Epidermal melanocyte (primary cell): Measurements from ENCODE around the gene SPTBN5.

ENCODE experiments used
- DNase-seq: peaks from one replicate; pipeline ENCODE4 v3.0.0; 2011; ENCODE audit warnings: low spot score; ENCODE audit not compliant: insufficient read length

Gene SPTBN5

GRCh38 chr15:41893422-41894250, at the start of gene SPTBN5:
Gene SPTBN5 (minus strand): TSS chr15:41894053. CDS start chr15:41893497, 556 bp downstream.
- DNase-seq: no peak

DNA sequence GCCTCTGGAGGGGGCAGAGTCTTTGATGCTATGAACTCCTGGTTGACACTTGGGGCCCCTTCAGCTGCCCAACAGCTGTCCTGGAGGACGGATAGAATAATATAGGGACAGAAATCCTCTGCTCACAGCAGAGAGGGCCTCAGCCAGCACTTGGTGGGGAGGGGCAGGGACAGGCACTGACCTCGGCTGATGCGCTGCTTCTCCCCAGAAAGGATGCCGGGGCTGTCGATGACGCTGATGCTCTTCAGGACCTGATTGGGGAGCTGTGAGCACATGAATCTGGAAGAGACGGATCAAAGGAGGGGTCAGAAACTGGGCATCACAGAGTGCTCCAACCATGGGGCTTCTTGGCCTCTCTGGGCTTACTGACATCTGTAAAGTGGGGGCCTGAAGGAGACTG, 49.0 kb upstream of the SPTBN5 start:
- DNase-seq: no peak

- DNase-seq: no peak
Measured at GRCh38 chr15:41941644-41942415, 48.0 kb upstream of the SPTBN5 start.

DNA sequence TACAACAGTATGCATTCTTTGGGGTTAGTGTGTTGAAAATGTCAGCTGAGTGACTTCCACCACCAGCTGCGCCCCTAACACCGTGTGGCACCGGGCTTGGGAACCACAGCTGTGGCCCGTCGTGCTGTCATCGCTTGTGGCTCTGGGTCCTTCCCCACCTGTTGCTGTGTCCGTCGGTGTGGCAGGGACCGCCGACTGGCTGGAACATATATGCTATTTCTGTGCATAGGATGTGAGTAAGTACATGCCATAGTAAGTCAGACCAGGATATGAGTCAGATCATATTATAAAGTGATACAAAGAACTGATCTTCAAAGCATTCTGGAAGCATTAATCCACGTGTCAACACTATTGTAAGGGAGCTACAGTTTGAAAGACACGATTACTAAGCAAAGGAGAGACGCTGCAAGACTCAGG, 46.6 kb upstream of the SPTBN5 start:
- no peak for DNase-seq

GRCh38 chr15:41939986-41940385, 46.1 kb upstream of the SPTBN5 start:
- DNase-seq: no peak

- DNase-seq: no peak
Measured at GRCh38 chr15:41937568-41937923, 43.7 kb upstream of the SPTBN5 start.

GRCh38 chr15:41936649-41937567, 43.1 kb upstream of the SPTBN5 start:
- no peak for DNase-seq

GRCh38 chr15:41936155-41936554, 42.3 kb upstream of the SPTBN5 start:
- no peak for DNase-seq

DNA sequence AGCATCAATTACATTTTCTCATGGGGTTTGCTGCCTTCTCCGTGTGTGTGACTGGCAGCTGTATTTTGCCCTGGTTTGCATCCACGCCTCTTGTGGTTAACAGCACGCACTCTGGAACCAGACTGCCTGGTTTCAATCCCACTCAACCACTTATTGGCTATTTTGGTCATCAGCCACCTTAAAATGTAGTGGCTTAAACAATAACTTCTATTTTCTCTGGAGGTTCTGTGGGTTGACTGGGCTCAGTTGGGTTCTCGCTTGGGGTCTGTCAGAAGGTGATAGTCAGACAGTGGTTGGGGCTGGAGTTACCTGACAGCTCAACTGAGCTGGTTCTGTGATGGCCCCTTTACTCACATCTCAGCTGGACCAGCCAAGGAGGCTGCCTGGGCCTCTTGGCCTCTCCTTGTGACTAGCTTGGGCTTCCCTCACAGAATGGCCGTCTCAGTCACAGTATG, 41.7 kb upstream of the SPTBN5 start:
- no peak for DNase-seq

DNA sequence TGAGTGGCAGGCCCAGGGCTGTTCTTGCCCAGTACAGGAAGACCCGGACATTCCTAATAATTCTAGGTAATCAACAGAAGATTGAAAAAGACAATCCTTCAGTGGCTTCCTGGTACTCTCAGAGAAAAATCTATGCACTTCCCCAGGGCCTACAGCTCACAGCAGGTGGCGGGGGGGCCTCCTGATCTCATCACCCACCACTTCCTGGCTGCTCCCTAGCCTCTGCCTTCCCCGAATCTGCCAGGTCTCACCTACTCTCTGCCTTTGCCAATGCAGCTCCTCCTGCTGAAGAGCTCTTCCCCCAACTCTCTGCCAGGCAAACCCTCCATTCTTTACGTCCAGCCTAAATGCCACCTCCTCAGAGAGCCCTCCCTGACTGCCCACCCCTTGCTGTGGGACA, 41.0 kb upstream of the SPTBN5 start:
- DNase-seq: no peak

DNA sequence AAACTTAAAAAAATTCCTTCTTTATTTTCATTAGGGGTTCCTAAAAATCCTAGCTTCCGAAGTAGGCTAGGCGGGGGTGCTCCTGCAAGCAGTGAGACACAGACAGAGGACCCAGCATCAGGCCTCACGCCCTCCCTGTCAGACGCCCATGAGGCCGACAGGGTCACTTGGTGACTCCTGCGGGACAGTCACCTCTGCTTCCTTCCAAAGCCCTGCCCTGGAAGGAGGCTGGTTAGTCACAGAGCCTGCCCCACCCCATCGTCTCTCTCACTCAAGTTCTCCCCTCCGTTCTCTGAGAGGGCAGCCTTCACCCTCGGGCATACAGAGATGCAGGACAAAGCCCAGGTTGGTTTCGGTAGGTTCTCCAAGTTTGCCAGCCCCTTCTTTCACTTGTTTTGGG, 39.9 kb upstream of the SPTBN5 start:
- no peak for DNase-seq

- DNase-seq: no peak
Measured at GRCh38 chr15:41933326-41933725, 39.5 kb upstream of the SPTBN5 start.

- DNase-seq: no peak
Measured at GRCh38 chr15:41932511-41933289, 38.8 kb upstream of the SPTBN5 start.

- no peak for DNase-seq
Measured at GRCh38 chr15:41932101-41932500, 38.2 kb upstream of the SPTBN5 start.

DNA sequence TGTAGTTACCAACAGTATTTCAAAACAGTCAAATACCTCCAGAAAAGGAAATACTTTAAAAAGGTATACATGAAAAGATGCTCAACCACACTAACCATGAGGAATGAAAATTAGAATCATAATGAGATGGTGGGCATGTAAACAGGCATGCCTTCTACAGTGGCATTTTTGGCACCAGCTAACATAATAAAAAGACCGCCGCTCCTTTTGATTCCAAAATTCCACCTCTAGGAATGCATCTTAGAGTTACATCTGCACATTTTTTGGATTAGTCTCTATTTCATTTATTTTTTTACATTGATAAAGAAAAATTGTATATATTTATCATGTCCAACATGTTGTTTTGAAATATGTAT, 37.0 kb upstream of the SPTBN5 start:
- DNase-seq: no peak

DNA sequence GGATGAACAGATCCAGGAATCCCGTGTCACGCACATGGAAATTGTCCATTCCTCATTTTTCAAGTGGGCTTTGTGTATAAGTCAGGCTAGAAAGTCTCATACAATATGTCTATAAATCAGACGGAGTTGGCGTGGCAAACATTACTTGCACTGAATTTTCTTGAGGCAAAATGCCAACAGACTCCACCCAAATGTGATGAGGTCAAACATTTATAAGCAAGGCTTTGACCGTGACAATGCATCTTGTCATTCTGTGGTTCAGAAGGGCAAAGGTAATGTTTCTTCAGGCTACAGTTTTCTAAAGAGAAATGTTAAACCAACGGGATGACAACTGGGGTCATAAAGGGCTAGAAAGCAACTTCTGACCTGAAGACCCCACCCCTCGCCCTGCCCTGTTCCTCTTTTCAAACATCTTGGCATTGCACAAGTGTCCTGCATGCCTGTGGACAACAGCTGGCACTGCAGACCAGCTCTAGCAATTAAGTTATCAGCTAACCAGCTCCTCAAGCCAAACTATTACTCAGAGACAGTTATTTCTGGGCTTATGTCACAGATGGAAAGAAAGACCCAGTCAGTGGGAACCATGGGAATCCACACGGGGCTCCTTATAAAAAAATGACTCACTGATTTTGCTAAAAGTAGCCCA, 36.5 kb upstream of the SPTBN5 start:
- DNase-seq: peak; percentile 67

- peak; percentile 47 for DNase-seq
Measured at GRCh38 chr15:41928637-41929620, 35.1 kb upstream of the SPTBN5 start.

DNA sequence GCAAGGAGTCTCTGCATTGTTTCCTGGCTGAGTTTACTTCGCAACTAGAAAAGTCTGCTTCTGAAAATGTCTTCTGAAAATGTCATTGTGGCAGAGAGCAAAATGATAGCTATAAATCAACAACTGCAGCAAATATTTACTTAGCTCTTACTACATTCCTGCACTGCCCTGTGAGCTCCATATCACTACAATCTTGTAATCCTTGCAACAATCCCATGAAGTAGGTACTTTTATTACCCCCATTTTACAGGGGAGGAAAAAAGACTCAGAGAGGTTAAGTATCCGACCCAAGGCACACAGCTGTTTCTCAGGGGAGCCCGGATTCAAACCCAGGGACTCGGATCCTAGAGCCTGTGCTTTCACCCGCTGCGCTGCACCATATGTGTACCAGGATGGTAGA, 34.2 kb upstream of the SPTBN5 start:
- DNase-seq: no peak

GRCh38 chr15:41927536-41927935, 33.7 kb upstream of the SPTBN5 start:
- no peak for DNase-seq
